GM18519 (cell line): ENCODE results near the gene ATP5PB.
A peak's percentile ranks its signal among the peaks of the same experiment; 100 is the strongest.

Experiments used
- ATAC-seq: cut with Tn5 transposase; IDR thresholded peaks from one replicate; pipeline ENCODE4 v1.9.1; 2021; ENCODE audit warnings: mild to moderate bottlenecking, moderate library complexity; ENCODE audit not compliant: unreplicated experiment, low FRiP score

The ATP5PB gene

DNA sequence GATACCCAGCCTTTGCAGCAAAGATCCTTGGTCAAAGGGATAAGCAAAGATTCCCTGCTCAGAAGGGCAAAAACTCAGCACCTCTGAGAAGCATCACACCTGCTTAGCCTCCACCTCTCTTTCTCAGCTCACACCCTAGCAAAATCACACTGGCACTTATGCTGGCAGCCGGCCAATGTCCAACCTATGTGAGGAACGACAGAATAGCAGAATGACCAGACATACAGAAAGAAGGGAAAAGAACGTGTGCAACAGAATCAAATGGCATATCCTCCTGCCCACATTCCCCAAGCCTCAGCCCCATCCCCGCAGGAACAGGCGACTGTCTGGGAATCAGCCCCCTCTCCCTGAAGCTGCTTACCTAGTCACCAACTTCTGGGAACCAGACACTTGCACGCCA, 54.8 kb downstream of the ATP5PB start:
- ATAC-seq, result no peak

DNA sequence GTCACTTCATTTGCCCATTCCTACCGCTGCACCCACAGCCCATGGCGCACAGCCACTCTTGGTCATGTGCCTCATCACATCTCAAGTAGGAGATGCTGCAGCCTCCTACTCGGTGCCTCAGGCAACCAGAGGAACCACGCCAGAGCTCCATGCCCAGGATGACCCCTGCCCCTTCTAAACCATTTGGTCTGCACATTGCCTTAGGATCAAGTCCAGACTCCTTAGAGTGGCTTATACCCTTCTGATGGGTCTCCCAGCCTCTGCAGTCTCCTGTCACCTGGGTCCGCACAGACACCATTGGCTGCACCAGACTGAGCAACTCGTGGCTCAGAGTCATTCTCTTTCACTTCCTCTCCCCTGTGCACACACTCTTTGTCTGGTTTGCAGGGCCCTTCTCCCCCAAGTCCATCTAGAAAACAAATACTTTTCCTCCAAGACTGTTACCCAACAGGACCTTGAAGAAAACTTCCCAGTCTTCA, 56.4 kb downstream of the ATP5PB start:
- peak; percentile 34 for ATAC-seq

DNA sequence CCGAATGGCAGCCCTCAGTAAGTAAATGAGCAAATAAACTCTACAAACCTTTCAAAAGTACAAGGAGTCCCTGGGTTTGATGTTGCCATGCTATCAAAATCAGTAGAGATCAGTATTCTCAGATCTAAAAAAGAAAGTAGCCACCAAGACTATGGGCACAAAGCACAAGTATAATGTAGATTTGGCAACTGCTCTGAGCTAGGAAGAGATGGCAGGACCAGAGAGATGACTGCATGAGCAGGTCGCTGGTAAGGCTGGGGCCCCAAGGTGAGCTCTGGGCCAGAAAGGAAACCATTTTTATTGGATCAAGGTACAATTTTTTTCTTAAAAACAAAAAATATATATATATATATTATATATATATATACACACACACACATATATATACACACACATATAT, 57.3 kb downstream of the ATP5PB start:
- no peak for ATAC-seq

DNA sequence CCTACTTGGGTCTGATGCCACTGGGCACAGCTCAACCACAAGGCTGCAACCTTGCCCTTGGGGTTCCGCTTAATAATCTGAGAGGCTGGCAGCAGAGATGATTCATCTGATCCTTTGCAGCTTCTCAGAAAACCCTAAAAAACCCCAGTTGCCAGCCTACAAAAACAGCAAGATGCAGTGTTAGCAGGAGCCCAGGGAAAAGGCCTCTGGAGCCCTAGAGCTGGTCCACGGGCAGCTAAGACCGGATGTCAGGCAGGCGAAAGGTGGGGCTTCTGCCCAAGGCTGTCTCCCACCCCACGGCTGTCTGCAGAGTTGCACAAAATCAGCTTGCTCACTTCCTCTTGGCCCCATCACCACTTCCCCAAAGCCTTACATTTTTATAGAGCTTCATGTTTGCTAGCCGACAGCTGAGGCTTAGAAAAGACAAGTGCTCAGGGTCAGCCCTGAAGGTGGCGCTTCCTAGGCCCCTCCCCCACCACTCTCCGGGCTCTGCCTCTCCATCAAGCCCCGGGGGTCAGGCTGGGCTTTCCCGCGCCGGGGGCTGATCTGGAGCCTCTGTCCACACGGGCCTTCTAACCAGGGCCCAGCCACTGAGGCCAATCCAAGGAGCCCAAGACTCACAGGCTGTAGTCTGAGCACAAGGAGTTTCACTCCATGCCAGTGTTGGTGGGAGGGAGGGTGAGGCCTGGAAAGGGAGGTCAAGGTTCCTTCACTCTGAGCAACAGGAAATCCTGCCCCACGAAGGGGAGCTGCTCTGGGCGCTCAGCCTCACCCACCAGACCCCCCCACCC, 58.3 kb downstream of the ATP5PB start:
- no peak for ATAC-seq

DNA sequence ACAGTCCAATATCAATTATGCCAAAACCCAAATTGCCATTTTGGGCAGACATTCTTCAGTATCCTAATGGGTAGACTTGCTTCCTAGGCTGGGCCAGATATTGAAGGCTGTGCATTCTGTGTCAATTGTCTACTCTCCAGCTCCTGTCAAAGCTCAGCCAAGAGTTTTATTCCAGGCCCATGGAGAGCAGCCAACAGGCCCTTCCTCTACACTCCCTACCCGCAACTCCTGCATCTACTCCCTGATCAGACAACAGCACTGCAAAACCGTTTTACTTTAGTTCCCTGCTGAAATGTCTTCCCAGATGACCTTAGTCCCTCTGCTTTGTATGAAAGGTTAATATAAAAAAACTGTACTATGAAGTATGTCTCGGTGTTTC, 60.7 kb downstream of the ATP5PB start:
- ATAC-seq, result no peak

DNA sequence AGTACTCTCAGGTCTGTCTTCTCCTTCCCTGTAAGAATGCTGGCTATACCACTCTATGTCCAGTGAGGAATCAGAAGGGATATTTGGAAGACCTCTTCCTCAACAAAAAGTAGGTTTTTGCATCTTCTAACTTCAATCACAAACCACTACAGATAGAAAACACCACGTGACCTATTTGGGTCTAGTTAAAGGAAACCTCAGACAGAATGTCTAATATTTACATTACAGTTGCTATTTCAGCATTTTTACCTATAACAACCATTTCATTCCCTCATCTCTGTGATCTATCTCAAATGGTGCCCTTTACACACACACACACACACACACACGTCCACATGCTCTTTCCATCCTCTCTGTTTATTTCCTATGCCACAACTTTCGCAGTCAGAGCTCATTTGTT, 62.1 kb downstream of the ATP5PB start:
- ATAC-seq, result no peak
